Left ventricle myocardium inferior (tissue), 1 donor: ENCODE data around the gene NMNAT2. TPM values are rescaled to one million over a fixed set of nuclear protein-coding genes. Genes with fewer than 3 reads are reported as not detected.

Experiments
- DNase-seq: peaks from one replicate; pipeline ENCODE4 v3.0.0-alpha.2; 2020
- H3K27ac ChIP-seq: fragments of 200-600 bp; replicated peaks from 2 replicates; pipeline ENCODE4 v1.8.0; 2021
- H3K27me3 ChIP-seq: fragments of 200-600 bp; 2 replicates; pipeline ENCODE4 v1.8.0; 2021; ENCODE audit warnings: low read depth
- H3K36me3 ChIP-seq: fragments of 200-600 bp; 2 replicates; pipeline ENCODE4 v1.8.0; 2021
- H3K4me1 ChIP-seq: fragments of 200-600 bp; 2 replicates; pipeline ENCODE4 v1.8.0; 2021
- H3K4me3 ChIP-seq: fragments of 200-600 bp; 2 replicates; pipeline ENCODE4 v1.8.0; 2021; ENCODE audit warnings: mild to moderate bottlenecking, moderate library complexity
- H3K9me3 ChIP-seq: fragments of 200-600 bp; replicated peaks from 2 replicates; pipeline ENCODE4 v1.8.0; 2021
- CTCF ChIP-seq: fragments of 200-600 bp; IDR thresholded peaks from 2 replicates; pipeline ENCODE4 v1.8.0; 2021; ENCODE audit warnings: antibody characterized with exemption, mild to moderate bottlenecking, borderline replicate concordance
- intact Hi-C: fragments of 100-400 bp; cut with micrococcal nuclease; formaldehyde crosslinking; loops from one replicate; pipeline ENCODE4 v1.11.0; 2022
- total RNA-seq: library from RNA; stranded (reverse); fragmentation: NEBNext Ultra II Directional; extraction: Animal tissue kit (Norgen Biotek cat#: 25700); gene quantifications from one replicate; pipeline ENCODE4 v1.2.1, GENCODE V29; 2021
- donor health status: DM: no; HTN: yes; CAD: no; lungs with severe emphysema.

Gene NMNAT2
- total RNA-seq, 1 donor from 2014 or later: 3.4 TPM

- intact Hi-C loops: loop anchor here (5.0 kb wide), 1 partner anchor 35 kb away; no protein-coding TSS in a partner anchor
- no peak for TF ChIP-seq CTCF
- no peak for DNase-seq
- H3K27me3 ChIP-seq: no peaks in the 10 kb centered on the region
- peaks cover 79% of the 10 kb centered on the region for H3K4me1 ChIP-seq
- no peaks in the 10 kb centered on the region for H3K9me3 ChIP-seq
- no peaks in the 10 kb centered on the region for H3K36me3 ChIP-seq
- peak overlapping the region; percentile 40 for H3K4me3 ChIP-seq
- peak overlapping the region; percentile 95 for H3K27ac ChIP-seq
These were observed 135.9 kb downstream of the NMNAT2 start for GRCh38 chr1:183282101-183282855.

- DNase-seq: peak; percentile 92
- Histone ChIP-seq H3K27me3 (no peaks in the 10 kb centered on the region), H3K4me3 (peak overlapping the region; percentile 40), H3K36me3 (no peaks in the 10 kb centered on the region), H3K9me3 (no peaks in the 10 kb centered on the region), H3K27ac (peak overlapping the region; percentile 95), H3K4me1 (peaks cover 72% of the 10 kb centered on the region)
- TF ChIP-seq CTCF: peak; percentile 97
- intact Hi-C loops: loop anchor here (5.0 kb wide), 1 partner anchor 36 kb away; no protein-coding TSS in a partner anchor
These were observed 136.6 kb downstream of the NMNAT2 start for GRCh38 chr1:183281553-183282091.

- no peak for DNase-seq
- no peak overlapping the region for H3K4me3 ChIP-seq
These were observed 137.1 kb downstream of the NMNAT2 start for GRCh38 chr1:183281039-183281438.

GRCh38 chr1:183279835-183280234 is 138.3 kb downstream of the NMNAT2 start:
- peak overlapping the region; percentile 95 for H3K27ac ChIP-seq
- H3K4me3 ChIP-seq: no peak overlapping the region
- no peaks in the 10 kb centered on the region for H3K27me3 ChIP-seq
- peak; percentile 41 for DNase-seq
- intact Hi-C loops: loop anchor here (5.0 kb wide), 1 partner anchor 37 kb away; no protein-coding TSS in a partner anchor
- no peaks in the 10 kb centered on the region for H3K36me3 ChIP-seq
- H3K4me1 ChIP-seq: peaks cover 56% of the 10 kb centered on the region
- H3K9me3 ChIP-seq: no peaks in the 10 kb centered on the region
- no peak for TF ChIP-seq CTCF

More at GRCh38 chr1:183281039-183281438, 137.1 kb downstream of the NMNAT2 start:
- Histone ChIP-seq H3K4me1 (peaks cover 67% of the 10 kb centered on the region), H3K27me3 (no peaks in the 10 kb centered on the region), H3K9me3 (no peaks in the 10 kb centered on the region), H3K36me3 (no peaks in the 10 kb centered on the region), H3K27ac (peak overlapping the region; percentile 95)
- no peak for TF ChIP-seq CTCF
- intact Hi-C loops: loop anchor here (5.0 kb wide), 1 partner anchor 36 kb away; no protein-coding TSS in a partner anchor

- TF ChIP-seq CTCF: no peak
- H3K27me3 ChIP-seq: no peaks in the 10 kb centered on the region
- peaks cover 53% of the 10 kb centered on the region for H3K4me1 ChIP-seq
- H3K9me3 ChIP-seq: no peaks in the 10 kb centered on the region
- intact Hi-C loops: no loop called here
- no peak for DNase-seq
- H3K27ac ChIP-seq: peak overlapping the region; percentile 95
- H3K36me3 ChIP-seq: no peaks in the 10 kb centered on the region
- no peak overlapping the region for H3K4me3 ChIP-seq
These were observed 139.2 kb downstream of the NMNAT2 start for GRCh38 chr1:183278739-183279591.
